GM21381 (cell line): Measurements from ENCODE around the gene GABARAP.

Experiments
- ATAC-seq: cut with Tn5 transposase; IDR thresholded peaks from one replicate; pipeline ENCODE4 v1.9.1; 2021; ENCODE audit warnings: mild to moderate bottlenecking, moderate library complexity; ENCODE audit not compliant: unreplicated experiment

GABARAP gene

DNA sequence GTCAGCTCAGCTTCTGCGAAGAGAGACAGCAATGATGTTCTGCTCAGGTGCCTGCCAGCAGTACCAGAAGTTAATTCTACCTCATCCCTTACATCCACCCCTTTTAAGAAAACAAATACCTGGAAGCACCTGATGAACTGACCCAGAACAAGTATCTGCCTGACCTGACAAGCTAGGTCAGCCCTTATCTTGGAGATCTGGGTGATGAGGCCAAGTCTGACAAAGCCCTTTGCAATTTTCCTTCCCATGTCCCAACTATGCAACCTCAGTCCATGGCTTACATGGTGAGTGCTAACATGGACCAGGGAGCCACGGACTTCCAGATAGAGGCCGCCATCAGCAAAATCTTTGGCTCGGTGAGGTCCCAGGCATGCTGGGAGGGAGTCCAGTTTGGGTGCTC is 18.9 kb downstream of the GABARAP start:
- ATAC-seq, result no peak

DNA sequence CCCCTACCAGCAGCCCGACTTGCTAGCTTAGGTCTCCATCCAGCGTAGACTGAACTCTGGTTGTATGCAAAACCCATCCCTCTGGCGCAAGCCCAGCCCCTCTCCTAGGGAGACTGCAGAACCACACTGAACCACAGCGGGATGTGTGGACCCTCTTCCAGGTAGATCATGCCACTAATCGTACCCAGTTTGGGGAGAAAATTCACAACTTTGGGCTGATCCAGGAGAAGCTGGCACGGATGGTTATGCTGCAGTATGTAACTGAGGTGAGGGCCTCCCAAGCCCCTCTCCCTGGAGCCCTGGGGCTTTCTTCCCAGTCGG is 19.3 kb downstream of the GABARAP start:
- ATAC-seq, result no peak

DNA sequence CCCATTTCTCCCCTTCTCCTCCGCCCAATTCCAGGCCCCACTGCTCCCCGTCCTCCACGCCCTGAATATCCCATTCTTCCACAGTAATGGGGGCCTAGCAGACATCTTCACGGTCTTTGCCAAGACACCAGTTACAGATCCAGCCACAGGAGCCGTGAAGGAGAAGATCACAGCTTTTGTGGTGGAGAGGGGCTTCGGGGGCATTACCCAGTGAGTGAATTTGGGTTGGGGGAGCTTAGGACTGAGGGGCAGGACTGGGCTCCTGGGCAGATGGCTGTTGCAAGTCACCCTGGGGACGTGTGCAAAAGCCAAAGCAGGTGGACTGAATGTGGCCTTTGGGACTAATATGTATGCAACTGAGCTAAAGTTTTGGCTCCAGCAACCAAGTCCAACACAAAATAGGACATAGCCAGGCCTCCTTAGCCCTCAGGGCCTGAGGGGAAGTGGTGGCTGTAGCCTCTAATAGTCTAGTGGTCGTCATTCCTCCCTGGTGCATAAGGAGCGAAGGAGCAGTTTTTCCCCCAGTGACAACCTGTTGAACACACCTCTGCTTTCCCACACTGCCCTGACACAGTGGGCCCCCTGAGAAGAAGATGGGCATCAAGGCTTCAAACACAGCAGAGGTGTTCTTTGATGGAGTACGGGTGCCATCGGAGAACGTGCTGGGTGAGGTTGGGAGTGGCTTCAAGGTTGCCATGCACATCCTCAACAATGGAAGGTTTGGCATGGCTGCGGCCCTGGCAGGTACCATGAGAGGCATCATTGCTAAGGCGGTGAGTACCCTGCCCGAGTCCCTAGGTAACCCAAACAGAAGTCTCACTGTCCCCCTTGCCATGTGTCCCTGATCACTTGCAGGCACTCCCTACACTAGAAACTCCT is 19.9 kb downstream of the GABARAP start:
- no peak for ATAC-seq

DNA sequence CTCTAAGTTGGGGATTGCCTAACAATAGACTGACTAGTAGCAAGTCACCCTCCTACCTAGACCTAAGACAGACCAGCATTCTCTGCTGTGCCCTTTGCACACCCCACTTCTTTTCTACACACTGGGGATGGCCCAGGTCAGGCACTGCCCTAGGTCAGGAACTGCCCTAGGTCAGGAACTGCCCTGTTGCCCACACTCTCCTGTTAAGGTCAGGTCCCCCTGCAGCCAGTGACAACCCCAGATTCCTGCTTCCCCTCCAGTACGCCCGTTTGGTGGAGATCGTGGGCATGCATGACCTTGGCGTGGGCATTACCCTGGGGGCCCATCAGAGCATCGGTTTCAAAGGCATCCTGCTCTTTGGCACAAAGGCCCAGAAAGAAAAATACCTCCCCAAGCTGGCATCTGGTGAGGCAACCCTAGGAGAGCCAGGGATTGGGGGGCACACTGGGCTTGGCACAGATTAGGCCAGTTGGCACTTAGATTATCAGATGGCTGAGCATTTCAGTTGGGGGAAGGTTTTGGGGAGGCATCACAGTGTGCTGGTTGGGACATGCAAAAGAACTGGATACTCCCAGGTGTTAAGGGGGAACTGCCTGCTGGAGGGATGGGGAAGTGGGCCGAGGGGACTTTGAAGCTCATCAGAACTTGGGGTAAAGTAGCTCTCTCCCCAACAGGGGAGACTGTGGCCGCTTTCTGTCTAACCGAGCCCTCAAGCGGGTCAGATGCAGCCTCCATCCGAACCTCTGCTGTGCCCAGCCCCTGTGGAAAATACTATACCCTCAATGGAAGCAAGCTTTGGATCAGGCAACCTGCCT is 20.8 kb downstream of the GABARAP start:
- ATAC-seq, result no peak

DNA sequence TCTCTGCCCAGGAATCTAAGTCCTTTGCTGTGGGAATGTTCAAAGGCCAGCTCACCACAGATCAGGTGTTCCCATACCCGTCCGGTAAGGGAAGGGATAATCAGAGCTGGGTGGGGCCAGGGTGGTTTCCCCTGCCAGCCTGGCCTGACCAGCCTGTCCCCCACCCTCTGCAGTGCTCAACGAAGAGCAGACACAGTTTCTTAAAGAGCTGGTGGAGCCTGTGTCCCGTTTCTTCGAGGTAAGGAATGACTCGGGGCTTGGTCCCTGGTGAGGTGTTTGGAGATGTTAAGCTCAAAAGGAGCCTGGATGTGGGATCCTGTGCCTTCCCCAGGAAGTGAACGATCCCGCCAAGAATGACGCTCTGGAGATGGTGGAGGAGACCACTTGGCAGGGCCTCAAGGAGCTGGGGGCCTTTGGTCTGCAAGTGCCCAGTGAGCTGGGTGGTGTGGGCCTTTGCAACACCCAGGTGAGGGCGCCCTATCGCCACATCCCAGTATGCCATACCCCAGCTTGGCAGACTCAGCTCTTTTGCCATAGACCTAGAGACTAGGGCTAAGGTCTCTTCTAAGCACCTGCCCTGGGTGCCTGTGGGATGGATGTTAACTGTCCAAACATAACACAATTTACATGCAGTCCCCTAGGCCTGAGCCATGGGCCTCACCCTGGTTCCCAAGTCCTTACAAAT is 21.5 kb downstream of the GABARAP start:
- ATAC-seq, result no peak

DNA sequence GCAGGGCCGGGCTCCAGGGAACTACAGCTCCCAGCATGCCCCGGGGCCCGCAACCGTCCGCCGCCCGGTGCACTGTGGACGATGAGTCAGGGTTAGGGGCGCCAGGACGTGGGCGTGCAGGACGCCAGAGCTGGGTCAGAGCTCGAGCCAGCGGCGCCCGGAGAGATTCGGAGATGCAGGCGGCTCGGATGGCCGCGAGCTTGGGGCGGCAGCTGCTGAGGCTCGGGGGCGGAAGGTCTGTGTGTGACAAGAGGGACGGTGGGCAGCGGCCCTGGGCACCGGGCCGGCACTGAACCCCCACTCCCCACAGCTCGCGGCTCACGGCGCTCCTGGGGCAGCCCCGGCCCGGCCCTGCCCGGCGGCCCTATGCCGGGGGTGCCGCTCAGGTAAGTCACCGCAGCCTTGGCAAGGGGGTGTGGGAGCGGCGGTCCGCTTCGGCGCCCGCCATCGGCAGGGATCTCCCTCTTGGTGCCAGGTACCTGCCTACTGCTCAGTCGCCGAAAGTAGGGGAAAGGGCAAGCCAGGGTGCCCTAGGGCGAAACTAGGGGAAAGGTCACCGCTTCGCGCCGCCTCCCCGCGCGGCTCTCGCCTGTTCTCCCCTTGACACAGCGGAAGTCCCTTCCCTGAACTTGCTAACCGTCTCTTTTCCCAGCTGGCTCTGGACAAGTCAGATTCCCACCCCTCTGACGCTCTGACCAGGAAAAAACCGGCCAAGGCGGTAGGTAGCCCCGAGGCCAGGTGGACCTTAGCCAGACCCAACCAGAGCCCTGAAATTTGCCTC is 22.2 kb downstream of the GABARAP start, which contains the start of the genes ACADVL and DLG4:
TSS of gene ACADVL (plus strand) at position 127 of the 781 bp plus-strand sequence. CDS start at position 174, 47 bp downstream.
TSS of gene DLG4 (minus strand) at position 25 of the 781 bp plus-strand sequence.
- ATAC-seq, result peak; percentile 51

DNA sequence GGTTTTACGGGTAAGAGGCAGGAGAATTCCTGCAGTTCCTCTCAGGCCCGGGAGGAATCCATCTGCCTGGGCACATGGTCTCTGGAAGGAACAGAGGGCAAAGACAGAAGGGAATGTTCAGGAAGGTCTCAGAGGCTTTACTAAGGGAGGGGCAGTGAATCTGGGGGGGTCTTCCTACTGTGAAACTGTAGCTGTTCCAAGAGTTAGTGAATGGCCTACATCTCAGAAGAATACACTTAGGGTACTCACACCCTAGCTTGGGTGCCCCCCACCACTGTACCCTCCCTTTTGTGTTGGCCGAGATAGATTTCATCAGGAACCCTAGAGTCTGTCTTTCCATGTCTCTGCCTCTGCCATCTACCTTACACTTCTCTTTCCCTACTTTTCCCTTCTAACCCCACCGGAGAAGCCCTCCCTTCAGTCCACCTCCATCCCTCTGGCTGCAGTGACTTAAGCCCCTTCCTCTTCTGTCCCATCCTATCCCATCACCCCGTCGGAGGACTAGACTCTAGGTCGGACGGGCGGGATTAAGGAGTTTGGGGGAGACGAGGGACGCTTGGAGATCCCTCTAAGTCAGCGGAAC is 22.9 kb downstream of the GABARAP start:
- no peak for ATAC-seq

DNA sequence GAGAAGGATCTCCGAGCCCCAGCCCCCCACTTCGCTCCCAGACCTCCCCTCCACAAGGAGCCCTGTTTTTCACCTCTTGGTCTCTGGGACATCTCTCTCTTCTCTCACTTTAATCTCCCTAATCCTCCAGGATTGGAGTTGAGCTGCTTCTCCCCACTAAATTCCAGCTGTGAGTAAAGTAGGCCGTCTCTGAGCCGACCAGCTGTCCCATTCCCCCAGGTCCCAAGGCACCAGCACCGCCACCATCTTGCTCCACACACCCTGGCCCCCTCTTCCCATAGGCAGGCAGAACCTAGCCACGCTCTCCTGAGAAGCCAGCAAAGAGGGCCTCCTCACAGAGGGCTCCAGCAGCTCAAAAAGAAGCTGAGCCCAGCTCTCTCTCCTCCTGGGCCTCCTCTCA is 23.5 kb downstream of the GABARAP start:
- no peak for ATAC-seq

DNA sequence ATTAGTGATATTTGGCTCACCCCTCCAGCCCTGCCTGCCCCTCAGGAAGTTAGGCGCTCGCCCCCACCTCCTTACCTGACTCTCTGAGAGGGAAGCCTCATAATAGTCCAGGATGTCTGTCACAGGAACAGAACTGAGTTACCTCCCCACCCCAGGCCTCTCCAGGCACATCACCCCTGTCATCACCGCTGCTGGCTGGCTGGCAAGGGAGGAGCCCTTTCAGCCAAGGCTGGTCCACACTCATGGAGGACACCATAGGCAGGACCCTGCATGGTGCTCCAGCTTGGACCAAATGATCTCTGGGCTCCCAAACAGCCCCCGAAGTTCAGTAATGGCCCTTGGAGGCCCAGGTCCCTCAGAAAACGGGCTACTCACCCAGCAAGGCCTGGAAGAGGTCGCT is 24.1 kb downstream of the GABARAP start:
- no peak for ATAC-seq

DNA sequence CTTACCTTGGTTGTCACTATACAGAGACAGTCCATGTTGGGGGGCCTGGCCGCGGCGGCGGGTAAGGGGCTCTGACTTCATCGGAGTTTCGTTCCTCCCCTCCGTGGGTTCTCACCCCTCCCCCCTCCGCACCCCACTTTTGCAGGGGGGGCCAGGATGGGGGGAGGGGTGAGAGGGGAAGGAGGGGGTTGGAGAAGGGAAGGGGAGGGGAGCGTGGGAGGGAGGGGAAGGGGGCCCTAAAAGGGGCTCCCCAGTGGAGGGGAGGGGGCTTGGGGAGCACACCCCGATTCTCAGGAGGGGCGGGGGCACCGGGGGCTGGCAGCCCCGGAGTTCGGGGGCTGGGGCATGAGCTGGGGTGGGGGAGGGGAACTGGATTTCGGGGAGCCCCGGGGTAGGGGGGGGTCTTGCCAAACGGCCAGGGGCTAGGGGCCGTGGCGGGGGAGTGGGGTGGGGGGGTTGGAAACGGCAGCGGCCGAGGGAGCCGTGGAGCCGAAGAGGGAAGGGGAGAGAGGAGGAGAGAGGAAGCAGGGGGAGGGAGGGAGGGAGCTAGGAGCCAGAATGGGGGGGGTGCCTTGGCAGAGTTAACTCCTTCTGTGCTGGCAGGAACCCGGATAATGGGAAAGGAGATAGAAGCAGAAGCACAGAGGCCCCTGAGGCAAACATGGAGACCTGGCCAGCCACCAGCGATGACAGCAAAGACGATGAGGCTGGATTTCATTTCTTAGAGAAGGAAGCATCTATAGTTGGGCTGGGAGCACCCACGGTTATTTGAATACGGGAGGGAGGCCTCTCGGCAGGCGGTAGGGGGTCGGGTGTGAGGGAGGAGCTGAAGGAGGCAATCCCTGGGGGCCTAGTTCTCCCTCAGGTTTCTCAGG is 24.9 kb downstream of the GABARAP start:
- no peak for ATAC-seq

DNA sequence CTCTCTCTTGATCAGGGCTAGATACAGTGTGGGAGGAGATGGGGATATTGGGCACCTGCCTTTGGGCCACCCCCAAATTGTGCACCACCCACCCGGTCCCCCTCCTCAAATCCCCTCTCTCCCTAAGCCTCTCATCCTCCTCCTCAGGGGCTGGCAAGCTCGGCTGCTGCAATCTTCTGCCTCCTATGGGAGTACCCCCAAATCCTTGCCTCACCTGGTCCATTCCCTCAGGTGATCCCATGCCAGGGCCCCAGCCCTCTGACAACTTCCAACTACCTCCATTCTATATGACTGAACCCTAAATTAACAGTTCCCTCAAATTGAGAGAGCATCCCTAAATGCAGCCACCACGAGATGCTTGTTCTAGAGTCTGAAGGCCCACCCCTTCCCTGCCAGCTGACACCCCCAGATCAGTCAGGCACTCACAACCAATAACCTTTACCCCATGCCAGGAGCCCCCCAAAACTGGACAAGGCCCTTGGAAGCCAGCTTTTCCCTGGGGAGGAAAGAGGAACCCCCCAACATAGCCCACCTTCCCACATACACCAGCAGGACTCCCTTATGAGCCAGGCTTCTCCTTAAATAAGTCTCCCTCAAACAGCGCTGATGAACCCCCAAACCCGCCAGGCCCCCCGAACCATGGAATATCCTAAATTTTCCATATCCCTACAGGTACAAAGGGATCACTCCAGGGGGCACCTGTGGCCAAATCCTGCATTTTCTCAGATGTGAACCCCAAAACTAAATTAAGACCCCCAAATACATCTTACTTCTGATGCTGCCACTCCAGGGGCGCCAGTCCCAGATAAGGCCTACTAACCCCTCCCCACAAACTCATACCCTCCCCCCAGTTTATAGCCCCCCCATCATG is 25.8 kb downstream of the GABARAP start:
- no peak for ATAC-seq

DNA sequence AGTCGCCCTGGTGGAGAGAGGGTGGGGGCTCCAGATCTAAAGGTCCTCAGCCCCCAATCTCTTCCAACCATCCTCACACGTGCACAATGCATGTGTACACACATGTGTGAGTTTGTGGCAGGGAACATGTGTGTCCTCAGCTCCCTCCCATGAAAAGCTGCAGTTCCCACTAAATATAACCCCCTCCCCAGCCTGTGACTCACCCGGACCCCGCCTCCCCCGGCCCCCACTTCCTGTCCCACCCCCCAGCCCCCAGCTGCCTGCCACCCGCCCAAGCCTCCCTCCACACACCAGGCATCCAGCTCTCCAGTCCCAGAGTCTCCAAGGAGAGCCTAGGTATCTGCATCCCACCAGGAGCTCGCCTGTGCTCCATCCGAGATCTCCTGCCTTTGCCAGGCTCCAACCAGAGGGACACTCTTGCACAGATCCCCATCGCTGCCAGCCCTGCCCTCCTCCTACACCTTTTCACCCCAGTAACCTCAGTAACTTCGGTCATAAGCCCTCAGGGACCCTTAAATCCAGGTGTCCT is 26.5 kb downstream of the GABARAP start:
- ATAC-seq, result no peak

DNA sequence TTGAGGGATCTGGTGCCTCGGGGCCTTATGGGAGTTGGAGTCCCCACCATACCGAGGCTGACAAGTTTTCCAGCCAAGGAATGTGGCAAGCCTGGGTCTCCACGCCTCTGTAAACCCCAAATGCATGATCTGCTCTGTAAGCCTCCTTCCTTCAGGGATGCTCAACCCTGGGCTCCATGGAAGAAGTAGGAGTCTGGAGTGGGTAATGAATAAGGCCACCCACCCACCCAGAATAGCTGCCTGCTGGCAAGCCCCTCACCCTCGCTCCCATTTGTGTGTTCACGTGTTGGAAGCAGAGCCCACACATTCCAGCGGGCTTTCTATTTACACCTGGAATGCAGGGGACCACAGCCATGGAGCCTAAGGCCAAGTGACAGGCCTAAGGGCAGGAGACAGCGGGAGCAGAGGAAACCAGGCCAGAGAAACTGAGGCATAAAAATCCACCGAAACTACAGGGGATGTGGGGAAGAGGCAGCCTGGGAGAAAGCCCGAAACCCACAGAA is 27.1 kb downstream of the GABARAP start:
- ATAC-seq, result no peak

DNA sequence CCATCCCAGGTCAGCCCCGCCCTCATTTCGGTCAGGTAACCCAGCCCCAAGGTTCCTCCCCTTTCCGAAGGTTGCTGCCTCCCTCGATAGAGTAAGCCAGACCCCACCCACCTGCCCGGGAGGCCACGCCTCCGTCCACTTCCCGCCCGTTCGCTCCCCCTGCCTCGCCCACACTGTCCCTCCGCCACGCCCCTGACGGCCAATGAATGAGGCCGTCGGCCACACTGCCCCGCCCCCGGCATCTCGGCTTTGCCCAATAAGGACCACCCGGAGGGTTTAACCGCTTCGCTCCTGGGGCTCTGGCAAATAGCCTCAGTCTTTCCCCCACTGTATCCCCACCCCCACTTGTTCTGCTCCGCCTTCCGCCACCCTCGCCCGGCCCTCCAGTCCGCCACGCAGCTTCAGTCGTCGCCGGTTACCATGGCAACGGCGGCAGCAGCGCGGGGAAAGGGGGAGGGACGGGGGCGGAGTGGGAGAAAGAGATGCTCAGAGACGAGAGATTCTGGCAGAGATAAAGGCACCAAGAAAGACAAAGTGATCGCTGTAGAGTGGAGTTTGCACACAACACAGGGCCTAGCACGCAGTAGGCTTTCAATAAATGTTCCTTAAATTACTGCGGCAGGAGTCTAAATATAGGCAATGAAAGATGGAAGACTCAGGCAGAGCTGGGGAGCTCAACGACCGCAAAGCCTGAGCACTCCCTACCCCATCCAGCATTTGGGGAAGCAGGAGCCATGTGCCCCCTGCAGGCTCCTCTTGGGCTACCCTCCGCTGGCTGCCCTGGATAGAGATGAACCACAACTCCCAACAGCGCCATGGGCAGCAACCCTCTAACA is 27.7 kb downstream of the GABARAP start:
- peak; percentile 71 for ATAC-seq

DNA sequence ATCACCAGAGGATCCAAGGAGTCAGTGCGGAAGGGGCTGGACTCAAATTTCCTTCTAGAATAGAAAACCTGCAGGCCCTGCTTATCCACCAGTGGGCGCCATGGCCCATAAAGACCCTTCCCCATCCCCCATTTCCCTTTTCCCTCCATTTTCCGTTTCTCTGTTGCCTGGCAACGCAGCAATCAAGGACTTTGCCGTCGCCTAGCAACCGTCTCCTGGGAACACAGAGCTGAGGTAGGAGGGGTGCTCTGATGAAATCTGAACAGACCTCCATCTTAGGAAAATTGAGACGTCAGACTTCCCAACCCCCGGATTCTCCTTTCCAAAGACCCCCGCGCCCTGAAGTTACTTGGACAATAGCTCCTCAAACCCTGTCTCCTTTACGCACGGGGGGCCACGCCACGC is 28.4 kb downstream of the GABARAP start:
- ATAC-seq, result no peak

DNA sequence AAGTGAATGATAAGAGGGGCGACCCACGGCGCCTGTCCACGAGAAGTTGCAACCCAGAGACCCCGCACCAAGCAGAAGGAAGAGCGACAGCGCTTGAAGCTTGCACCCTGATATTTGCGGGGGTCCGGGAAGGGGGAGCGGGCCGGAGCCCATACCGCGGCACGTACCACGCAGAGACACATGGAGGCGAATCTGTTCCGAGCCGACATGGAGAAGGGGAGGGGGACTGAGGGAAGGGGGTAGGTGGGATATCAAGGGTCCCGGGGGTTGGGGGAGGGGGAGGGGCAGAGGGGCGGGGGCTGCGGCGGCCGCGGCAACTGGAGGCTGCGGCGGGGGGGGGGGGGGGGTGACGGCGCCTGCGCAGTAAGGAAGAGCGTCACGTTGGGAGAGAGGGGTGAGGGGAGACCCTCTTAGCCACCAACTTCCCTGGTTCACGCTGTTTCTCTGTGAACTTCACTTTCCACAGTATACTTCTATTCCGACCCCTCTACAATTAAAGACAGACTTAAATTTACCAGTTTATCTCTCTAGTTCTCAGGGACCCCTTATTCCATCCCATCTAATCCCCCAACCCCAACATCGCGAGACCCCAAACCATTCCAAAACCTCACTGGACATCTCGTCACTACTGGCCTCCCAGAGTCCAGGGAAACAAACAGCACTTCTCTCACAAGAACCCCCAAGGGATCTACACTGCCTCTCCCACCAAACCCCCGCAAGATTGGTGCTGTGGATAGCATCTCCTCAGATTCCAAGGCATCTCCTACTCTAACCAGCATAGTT is 30.6 kb downstream of the GABARAP start:
- ATAC-seq, result no peak
